ENCODE measurements around the gene BNIP2.

BNIP2 gene

GRCh38 chr15:59614153-59614552 lies 75.0 kb downstream of the BNIP2 start:
- H3K27ac ChIP-seq, result no peak overlapping the region
- CTCF ChIA-PET, result no interaction called here
- TF ChIP-seq CTCF (conservative IDR thresholded peaks at IDR 0.05; ENCODE audit: low read depth), result no peak
- DNase-seq (ENCODE audit: low spot score), result no peak
- POLR2A ChIA-PET (ENCODE audit: low non-redundant PET), result no interaction called here

- peak; percentile 34 for DNase-seq (ENCODE audit: low spot score)
- ChIA-PET CTCF (interaction anchor here (0.6 to 0.7 kb wide), 3 partner anchors 46 to 1035 kb away, joined by 3 to 5 read pairs (median 3); no protein-coding TSS in a partner anchor), POLR2A (ENCODE audit: low non-redundant PET) (no interaction called here)
- no peak within 1 kb of the TSS for H3K27ac ChIP-seq
- no peak for TF ChIP-seq CTCF (conservative IDR thresholded peaks at IDR 0.05; ENCODE audit: low read depth)
Observed at GRCh38 chr15:59611276-59612260, 77.6 kb downstream of the BNIP2 start, which contains the start of gene GCNT3. GCNT3 (plus strand) TSS chr15:59611783; CDS start chr15:59618239, 6,456 bp downstream.

GRCh38 chr15:59609730-59610712 lies 79.1 kb downstream of the BNIP2 start:
- H3K27ac ChIP-seq, result no peak overlapping the region
- ChIA-PET CTCF (no interaction called here), POLR2A (ENCODE audit: low non-redundant PET) (no interaction called here)
- DNase-seq (ENCODE audit: low spot score), result no peak
- no peak for TF ChIP-seq CTCF (conservative IDR thresholded peaks at IDR 0.05; ENCODE audit: low read depth)

Measured in RWPE1 (cell line).